LNCAP (cell line): Measurements from ENCODE around the gene CFI.

Experiments
- CTCF ChIP-seq: fragments of 450-650 bp; IDR thresholded peaks from 2 replicates; pipeline ENCODE4 v1.5.1; 2017; ENCODE audit warnings: mild to moderate bottlenecking

CFI gene

GRCh38 chr4:109745830-109746229 lies 56.0 kb downstream of the CFI start:
- no peak for TF ChIP-seq CTCF

GRCh38 chr4:109739547-109739946 lies 62.3 kb downstream of the CFI start:
- no peak for TF ChIP-seq CTCF

- TF ChIP-seq CTCF = no peak
These were observed 63.5 kb downstream of the CFI start for GRCh38 chr4:109738104-109738872.

GRCh38 chr4:109735566-109736365 lies 66.0 kb downstream of the CFI start:
- no peak for TF ChIP-seq CTCF

GRCh38 chr4:109733728-109734127 lies 68.1 kb downstream of the CFI start:
- TF ChIP-seq CTCF = no peak

- no peak for TF ChIP-seq CTCF
These were observed 70.9 kb downstream of the CFI start for GRCh38 chr4:109730619-109731545.
